Thoracic aorta (tissue), 2 donors: Measurements from ENCODE around the gene SH3RF1. TPM values are rescaled to one million over a fixed set of nuclear protein-coding genes. Genes with fewer than 3 reads are reported as not detected.

Experiments
- ATAC-seq: fragments of 150-250 bp; one replicate; pipeline ENCODE4 v1.8.0; 2017; ENCODE audit warnings: low read depth; ENCODE audit not compliant: insufficient number of reproducible peaks, low FRiP score
- DNase-seq: peaks from one replicate; pipeline ENCODE4 v3.0.0-alpha.2; 2020; ENCODE audit warnings: low spot score
- H3K27ac ChIP-seq, 2 donors: fragments of 200-600 bp; sonication (generic); 1 replicate in 1 of 2; 2 replicates in 1 of 2; pipeline ENCODE4 v1.5.1; 2016; ENCODE audit warnings: mild to moderate bottlenecking in 2 of 2, moderate library complexity in 2 of 2
- H3K27me3 ChIP-seq: fragments of 200-600 bp; sonication (generic); replicated peaks from 2 replicates; pipeline ENCODE4 v1.6.0; 2016; ENCODE audit warnings: mild to moderate bottlenecking; ENCODE audit not compliant: insufficient read depth
- H3K36me3 ChIP-seq: fragments of 200-600 bp; sonication (generic); one replicate; pipeline ENCODE4 v1.5.1; 2016
- H3K4me1 ChIP-seq, 2 donors: fragments of 200-600 bp; sonication (generic); 1 replicate in 1 of 2; 2 replicates in 1 of 2; pipeline versions ENCODE4 v1.5.1 to v1.6.0; 2016; ENCODE audit warnings: low read depth in 2 of 2, mild to moderate bottlenecking in 1 of 2; ENCODE audit not compliant: control insufficient read depth in 1 of 2
- H3K4me3 ChIP-seq: fragments of 200-600 bp; sonication (generic); 2 replicates; pipeline ENCODE4 v1.5.1; 2016; ENCODE audit warnings: mild to moderate bottlenecking
- H3K9me3 ChIP-seq: fragments of 200-600 bp; sonication (generic); 2 replicates; pipeline ENCODE4 v1.5.1; 2016
- total RNA-seq, 2 donors: library from RNA; depleted of rRNA; stranded (reverse); fragments of >200 nt; gene quantifications; one replicate each; pipeline versions ENCODE4 v1.1.0 to v1.2.3, GENCODE V29; 2016
- TF ChIP-seq, protein P1 (sequence below): fragments of 200-600 bp; sonication (generic); IDR thresholded peaks from one replicate; pipeline ENCODE4 v1.5.1; 2019; ENCODE audit warnings: antibody characterized with exemption

The SH3RF1 gene
- total RNA-seq, 2 donors from 2014 or later: 21.9 to 24.6 TPM

DNA sequence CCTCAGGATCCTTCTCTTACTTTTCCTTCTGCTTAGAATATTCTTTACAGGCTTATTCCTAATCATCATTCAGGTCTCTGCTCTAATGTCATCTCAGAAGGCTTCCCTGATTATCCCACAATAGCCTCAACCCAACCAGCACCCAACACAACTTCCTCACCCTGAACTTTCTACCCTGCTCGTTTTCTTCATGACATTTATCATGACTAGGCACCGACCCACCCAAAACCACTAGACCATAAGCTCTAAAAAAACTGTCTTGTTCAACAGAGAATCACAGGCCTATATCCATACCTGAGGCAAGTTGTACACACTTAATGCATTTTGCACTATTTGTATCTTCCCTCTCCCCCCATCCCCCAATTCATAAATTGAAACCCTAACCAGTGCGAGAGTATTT, 95.3 kb downstream of the SH3RF1 start:
- DNase-seq: no peak
- Histone ChIP-seq H3K4me1 (peaks cover 9 to 39% of the 10 kb centered on the region in 2 donors), H3K4me3 (no peak overlapping the region), H3K27me3 (no peaks in the 10 kb centered on the region), H3K27ac (no peak overlapping the region), H3K9me3 (no peaks in the 10 kb centered on the region), H3K36me3 (no peaks in the 10 kb centered on the region)
- no peak for ATAC-seq
- TF ChIP-seq, protein P1, sequence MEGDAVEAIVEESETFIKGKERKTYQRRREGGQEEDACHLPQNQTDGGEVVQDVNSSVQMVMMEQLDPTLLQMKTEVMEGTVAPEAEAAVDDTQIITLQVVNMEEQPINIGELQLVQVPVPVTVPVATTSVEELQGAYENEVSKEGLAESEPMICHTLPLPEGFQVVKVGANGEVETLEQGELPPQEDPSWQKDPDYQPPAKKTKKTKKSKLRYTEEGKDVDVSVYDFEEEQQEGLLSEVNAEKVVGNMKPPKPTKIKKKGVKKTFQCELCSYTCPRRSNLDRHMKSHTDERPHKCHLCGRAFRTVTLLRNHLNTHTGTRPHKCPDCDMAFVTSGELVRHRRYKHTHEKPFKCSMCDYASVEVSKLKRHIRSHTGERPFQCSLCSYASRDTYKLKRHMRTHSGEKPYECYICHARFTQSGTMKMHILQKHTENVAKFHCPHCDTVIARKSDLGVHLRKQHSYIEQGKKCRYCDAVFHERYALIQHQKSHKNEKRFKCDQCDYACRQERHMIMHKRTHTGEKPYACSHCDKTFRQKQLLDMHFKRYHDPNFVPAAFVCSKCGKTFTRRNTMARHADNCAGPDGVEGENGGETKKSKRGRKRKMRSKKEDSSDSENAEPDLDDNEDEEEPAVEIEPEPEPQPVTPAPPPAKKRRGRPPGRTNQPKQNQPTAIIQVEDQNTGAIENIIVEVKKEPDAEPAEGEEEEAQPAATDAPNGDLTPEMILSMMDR: no peak

DNA sequence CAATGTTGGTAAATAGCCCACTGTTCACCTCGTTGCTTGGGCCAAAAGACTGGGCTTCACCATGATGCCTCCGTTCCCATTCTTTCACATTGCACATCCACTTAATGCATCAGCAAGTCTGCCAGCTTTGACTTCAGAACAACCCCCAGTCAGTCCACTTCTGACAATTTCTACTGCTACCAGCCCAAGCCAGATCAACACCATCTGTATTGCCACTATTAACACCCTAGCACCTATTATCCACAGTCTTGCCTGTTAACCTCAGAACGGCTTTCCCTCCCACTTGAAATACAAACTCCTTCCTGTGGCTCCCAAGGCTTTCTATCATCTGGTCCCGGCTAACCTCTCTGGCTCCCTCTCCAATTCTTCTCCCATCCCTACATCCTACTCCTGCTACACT, 95.7 kb downstream of the SH3RF1 start:
- Histone ChIP-seq H3K4me3 (no peak overlapping the region), H3K9me3 (no peaks in the 10 kb centered on the region), H3K27ac (no peak overlapping the region), H3K27me3 (no peaks in the 10 kb centered on the region), H3K4me1 (peaks cover 8 to 35% of the 10 kb centered on the region in 2 donors), H3K36me3 (no peaks in the 10 kb centered on the region)
- no peak for ATAC-seq
- TF ChIP-seq, protein P1: no peak
- no peak for DNase-seq

DNA sequence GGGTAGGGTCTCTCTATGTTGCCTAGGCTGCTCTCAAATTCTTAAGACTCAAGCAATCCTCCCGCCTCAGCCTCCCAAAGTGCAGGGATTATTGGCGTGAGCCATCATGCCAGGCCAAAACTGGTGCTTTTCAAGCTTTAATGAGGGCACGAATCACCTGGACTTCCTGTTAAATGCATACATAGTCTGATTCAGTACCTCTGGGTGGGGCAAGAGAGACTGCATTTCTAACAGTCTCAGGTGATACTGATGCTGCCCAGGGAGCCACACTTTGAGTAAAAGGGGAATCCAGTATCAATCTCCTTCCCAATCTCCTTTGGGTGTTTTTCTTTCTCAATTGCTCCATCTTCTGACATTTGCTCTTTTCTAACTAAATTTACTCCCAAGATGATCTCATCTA, 96.5 kb downstream of the SH3RF1 start:
- no peak for DNase-seq

DNA sequence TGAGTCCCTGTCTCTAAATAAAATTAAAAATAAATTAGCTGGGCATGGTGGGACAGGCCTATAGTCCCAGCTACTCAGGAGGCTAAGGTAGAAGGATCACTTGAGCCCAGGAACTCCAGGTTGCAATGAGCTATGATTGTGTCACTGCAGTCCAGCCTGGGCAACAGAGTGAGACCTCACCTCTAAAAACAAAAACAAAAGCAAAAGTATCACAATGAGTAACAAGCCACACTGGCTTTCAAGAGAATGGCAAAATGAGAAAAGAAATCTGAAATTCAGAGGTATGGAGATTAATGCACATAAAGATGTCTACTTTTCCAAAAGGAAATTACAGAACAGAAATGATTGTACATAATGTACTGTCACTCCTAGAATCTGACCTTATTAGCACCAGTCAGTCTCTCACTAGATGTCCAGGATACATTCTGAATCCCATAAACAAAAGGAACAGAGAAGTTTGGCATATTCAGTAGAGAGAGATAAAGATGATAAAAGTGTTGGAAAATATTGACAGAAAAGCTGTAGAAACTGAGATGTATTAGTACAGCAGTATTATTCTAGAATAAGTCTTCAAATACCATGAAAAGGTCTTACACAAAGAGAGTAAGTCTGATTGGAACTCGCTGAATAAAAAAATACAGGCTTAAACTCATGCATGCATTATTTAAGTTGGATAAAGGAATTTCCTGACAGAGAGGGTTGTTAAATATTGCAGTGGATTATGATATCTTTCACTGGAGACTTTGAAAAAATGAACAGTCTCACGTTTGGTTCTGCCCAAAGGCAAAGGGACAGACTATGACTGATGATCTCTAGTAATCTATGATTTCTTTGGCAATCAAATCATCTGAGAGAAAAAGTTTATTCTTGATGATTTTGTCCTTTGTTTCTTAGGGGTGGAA, 102.5 kb downstream of the SH3RF1 start:
- Histone ChIP-seq H3K4me3 (no peak overlapping the region), H3K9me3 (no peaks in the 10 kb centered on the region), H3K36me3 (no peaks in the 10 kb centered on the region), H3K27ac (no peak overlapping the region), H3K4me1 (peaks cover 11 to 34% of the 10 kb centered on the region in 2 donors), H3K27me3 (no peaks in the 10 kb centered on the region)
- TF ChIP-seq, protein P1: no peak
- no peak for ATAC-seq
- no peak for DNase-seq

More for the DNA sequence above, 96.5 kb downstream of the SH3RF1 start:
- no peak for ATAC-seq
- H3K4me1 ChIP-seq: peaks cover 8 to 27% of the 10 kb centered on the region in 2 donors
- H3K27me3 ChIP-seq: no peaks in the 10 kb centered on the region
- H3K27ac ChIP-seq: no peak overlapping the region
- no peak overlapping the region for H3K4me3 ChIP-seq
- H3K36me3 ChIP-seq: no peaks in the 10 kb centered on the region
- no peaks in the 10 kb centered on the region for H3K9me3 ChIP-seq
- TF ChIP-seq, protein P1: no peak

DNA sequence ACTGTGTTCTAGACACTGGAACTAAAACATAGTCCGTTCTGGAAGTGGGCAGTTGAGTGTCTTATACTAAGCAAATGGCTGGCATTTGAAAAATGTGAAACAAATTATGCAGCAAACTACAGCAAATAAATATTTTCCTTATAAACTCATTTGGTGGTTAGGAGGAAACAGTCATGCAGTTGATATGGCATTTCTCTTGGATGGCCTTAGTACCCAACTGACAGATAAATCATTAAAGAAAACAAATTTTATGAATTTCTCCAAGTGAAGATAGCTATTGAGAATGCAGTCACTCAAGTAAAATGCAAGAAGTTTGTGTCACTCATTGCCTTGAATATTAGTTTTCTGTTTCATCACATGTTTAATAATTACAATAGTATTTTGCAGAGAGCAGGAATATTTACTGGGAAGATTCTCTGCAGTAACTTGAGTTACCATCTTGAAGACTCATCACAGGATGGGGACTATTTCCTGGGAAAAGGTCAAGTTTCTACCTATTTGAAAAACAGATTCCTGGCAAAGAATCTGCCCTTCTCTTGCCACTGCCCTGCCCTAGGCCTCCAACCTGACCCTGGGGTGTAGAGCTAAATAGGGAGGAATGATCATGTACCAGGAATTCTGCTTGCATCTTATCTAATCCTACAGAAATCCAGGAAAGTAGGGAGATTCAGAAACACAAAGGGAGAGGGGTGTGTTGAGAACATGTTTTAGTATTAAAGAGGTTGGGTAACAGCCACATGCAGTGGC, 105.9 kb downstream of the SH3RF1 start:
- Histone ChIP-seq H3K27ac (no peak overlapping the region), H3K4me3 (no peak overlapping the region), H3K9me3 (no peaks in the 10 kb centered on the region), H3K27me3 (no peaks in the 10 kb centered on the region), H3K36me3 (no peaks in the 10 kb centered on the region), H3K4me1 (peaks cover 7 to 20% of the 10 kb centered on the region in 2 donors)
- DNase-seq: no peak
- no peak for ATAC-seq
- TF ChIP-seq, protein P1: no peak
